IMR-90 (cell line): ENCODE results near the gene HOXD12. TPM values are rescaled to one million over a fixed set of nuclear protein-coding genes. Genes with fewer than 3 reads are reported as not detected.

Source experiments
- ATAC-seq: fragments of 200-7000 bp; cut with Tn5 transposase; 2 replicates; pipeline ENCODE4 v1.9.1; 2020; ENCODE audit warnings: low read depth, mild to moderate bottlenecking, moderate library complexity
- BruUV-seq: library from RNA; stranded (reverse); fragments of 400-500 nt; replicated peaks from 2 replicates; lab custom pipeline; 2021; lab: Mats Ljungman, UMichigan
- CTCF ChIA-PET: fragments of 300-600 bp; formaldehyde crosslinking; extraction: SDS; loops from one replicate; lab custom pipeline; 2021; ENCODE audit warnings: antibody characterized with exemption; lab: Yijun Ruan, JAX
- POLR2A ChIA-PET: fragments of 300-600 bp; sonication (Branson Sonifier 250); formaldehyde crosslinking; loops from one replicate; lab custom pipeline; 2022; ENCODE audit warnings: antibody characterized with exemption; ENCODE audit not compliant: unreplicated experiment; lab: Charles Lee
- DNase-seq: peaks from one replicate; pipeline ENCODE4 v3.0.0; 2013
- H2AFZ ChIP-seq: replicated peaks from 2 replicates; pipeline ENCODE3; 2013; ENCODE audit warnings: low read length, mild to moderate bottlenecking; ENCODE audit not compliant: poor library complexity
- H2AK5ac ChIP-seq: 2 replicates; pipeline ENCODE4 v1.6.1; 2013; ENCODE audit warnings: low read depth, low read length, inconsistent platforms
- H2AK9ac ChIP-seq: replicated peaks from 2 replicates; pipeline ENCODE3; 2013; ENCODE audit warnings: mild to moderate bottlenecking, low read depth, low read length, moderate library complexity; ENCODE audit not compliant: poor library complexity
- H2BK120ac ChIP-seq: 2 replicates; pipeline ENCODE4 v1.6.1; 2013; ENCODE audit warnings: low read depth, low read length, inconsistent platforms
- H2BK15ac ChIP-seq: 3 replicates; pipeline ENCODE4 v1.6.1; 2013; ENCODE audit warnings: low read depth, low read length, inconsistent platforms
- H2BK20ac ChIP-seq: 2 replicates; pipeline ENCODE4 v1.6.1; 2013; ENCODE audit warnings: low read depth, mild to moderate bottlenecking, inconsistent platforms, low read length, moderate library complexity
- H2BK5ac ChIP-seq: 2 replicates; pipeline ENCODE4 v1.6.1; 2013; ENCODE audit warnings: mild to moderate bottlenecking, low read depth, low read length, inconsistent platforms; ENCODE audit not compliant: poor library complexity, severe bottlenecking
- H3K14ac ChIP-seq: replicated peaks from 2 replicates; pipeline ENCODE4 v1.6.1; 2013; ENCODE audit warnings: low read depth, low read length, inconsistent platforms
- H3K18ac ChIP-seq: 2 replicates; pipeline ENCODE4 v1.6.1; 2013; ENCODE audit warnings: low read depth, low read length, control low read depth
- H3K23ac ChIP-seq: 2 replicates; pipeline ENCODE4 v1.6.1; 2013; ENCODE audit warnings: low read depth, low read length, inconsistent platforms
- H3K27ac ChIP-seq: 2 replicates; pipeline ENCODE4 v1.5.1; 2013; ENCODE audit warnings: mild to moderate bottlenecking, control low read depth, low read length; ENCODE audit not compliant: insufficient read depth
- H3K27me3 ChIP-seq: 2 replicates; pipeline ENCODE4 v1.6.1; 2013; ENCODE audit warnings: low read length; ENCODE audit not compliant: control insufficient read depth, insufficient read depth
- H3K36me3 ChIP-seq: 2 replicates; pipeline ENCODE4 v1.6.1; 2013; ENCODE audit warnings: low read length, mixed read lengths; ENCODE audit not compliant: control insufficient read depth, insufficient read depth
- H3K4ac ChIP-seq: 2 replicates; pipeline ENCODE4 v1.6.1; 2013; ENCODE audit warnings: low read depth, low read length, inconsistent platforms
- H3K4me1 ChIP-seq: 2 replicates; pipeline ENCODE4 v1.6.1; 2013; ENCODE audit warnings: low read length, mixed read lengths; ENCODE audit not compliant: control insufficient read depth, insufficient read depth
- H3K4me2 ChIP-seq: 2 replicates; pipeline ENCODE4 v1.6.1; 2013; ENCODE audit warnings: low read depth, mild to moderate bottlenecking, control low read depth, low read length, moderate library complexity
- H3K4me3 ChIP-seq: 2 replicates; pipeline ENCODE4 v1.5.1; 2013; ENCODE audit warnings: low read depth, mild to moderate bottlenecking, control low read depth, low read length, moderate library complexity; ENCODE audit not compliant: insufficient read depth
- H3K56ac ChIP-seq: 2 replicates; pipeline ENCODE4 v1.6.1; 2013; ENCODE audit warnings: low read length, inconsistent platforms; ENCODE audit not compliant: insufficient read depth; ENCODE audit errors: extremely low read depth
- H3K79me1 ChIP-seq, 2 experiments: 2 replicates each; pipeline ENCODE4 v1.6.1; 2013; ENCODE audit warnings: low read length in 2 of 2, inconsistent platforms in 1 of 2, low read depth in 1 of 2
- H3K9ac ChIP-seq: 2 replicates; pipeline ENCODE4 v1.6.1; 2013; ENCODE audit warnings: low read depth, low read length, control low read depth
- H3K9me1 ChIP-seq: 2 replicates; pipeline ENCODE4 v1.6.1; 2013; ENCODE audit warnings: low read length, inconsistent platforms; ENCODE audit not compliant: insufficient read depth
- H3K9me3 ChIP-seq: 2 replicates; pipeline ENCODE4 v1.6.1; 2013; ENCODE audit warnings: low read length; ENCODE audit not compliant: control insufficient read depth, insufficient read depth
- H4K20me1 ChIP-seq: 2 replicates; pipeline ENCODE4 v1.6.1; 2013; ENCODE audit warnings: low read length, inconsistent platforms; ENCODE audit not compliant: insufficient read depth
- H4K5ac ChIP-seq: 2 replicates; pipeline ENCODE4 v1.6.1; 2013; ENCODE audit warnings: mild to moderate bottlenecking, low read depth, low read length, control low read depth
- H4K8ac ChIP-seq, 2 experiments: 2 replicates each; pipeline ENCODE4 v1.6.1; 2013; ENCODE audit warnings: low read depth in 2 of 2, low read length in 2 of 2, control low read depth in 1 of 2, inconsistent platforms in 1 of 2
- H4K91ac ChIP-seq: 2 replicates; pipeline ENCODE4 v1.6.1; 2013; ENCODE audit warnings: low read depth, low read length, inconsistent platforms; ENCODE audit not compliant: insufficient read depth
- BHLHE40 ChIP-seq: fragments of 150-350 bp; IDR thresholded peaks from 2 replicates; pipeline ENCODE4 v1.6.1; 2016; ENCODE audit warnings: mild to moderate bottlenecking, low read depth, low read length
- CEBPB ChIP-seq: IDR thresholded peaks from 2 replicates; pipeline ENCODE4 v1.6.1; 2012; ENCODE audit warnings: low read depth, low read length, improper control_type of control experiment
- CHD1 ChIP-seq: IDR thresholded peaks from 2 replicates; pipeline ENCODE4 v1.6.1; 2012; ENCODE audit warnings: low read depth, low read length, improper control_type of control experiment
- FOS ChIP-seq: fragments of 150-350 bp; IDR thresholded peaks from 2 replicates; pipeline ENCODE4 v1.6.1; 2016; ENCODE audit warnings: low read depth, low read length
- MAFK ChIP-seq: IDR thresholded peaks from 2 replicates; pipeline ENCODE4 v1.6.1; 2012; ENCODE audit warnings: low read depth, low read length, improper control_type of control experiment
- MAZ ChIP-seq: IDR thresholded peaks from 2 replicates; pipeline ENCODE4 v1.6.1; 2012; ENCODE audit warnings: low read depth, mild to moderate bottlenecking, low read length, improper control_type of control experiment, moderate library complexity, borderline replicate concordance
- MXI1 ChIP-seq: IDR thresholded peaks from 2 replicates; pipeline ENCODE4 v1.6.1; 2012; ENCODE audit warnings: low read depth, mild to moderate bottlenecking, low read length, moderate library complexity, borderline replicate concordance
- NFE2L2 ChIP-seq: fragments of 150-350 bp; IDR thresholded peaks from 2 replicates; pipeline ENCODE4 v1.6.1; 2016; ENCODE audit warnings: low read depth, mild to moderate bottlenecking, low read length
- POLR2A ChIP-seq: IDR thresholded peaks from 2 replicates; pipeline ENCODE4 v1.6.1; 2012; ENCODE audit warnings: mild to moderate bottlenecking, low read depth, low read length
- RAD21 ChIP-seq: IDR thresholded peaks from 2 replicates; pipeline ENCODE4 v1.6.1; 2012; ENCODE audit warnings: low read length, improper control_type of control experiment
- RCOR1 ChIP-seq: IDR thresholded peaks from 2 replicates; pipeline ENCODE4 v1.6.1; 2012; ENCODE audit warnings: mild to moderate bottlenecking, low read length, improper control_type of control experiment; ENCODE audit not compliant: insufficient replicate concordance
- RFX5 ChIP-seq: IDR thresholded peaks from 2 replicates; pipeline ENCODE4 v1.8.0; 2012; ENCODE audit warnings: low read depth, mild to moderate bottlenecking, low read length, moderate library complexity
- SMC3 ChIP-seq: fragments of 150-350 bp; IDR thresholded peaks from 2 replicates; pipeline ENCODE4 v1.6.1; 2016; ENCODE audit warnings: low read depth, mild to moderate bottlenecking, antibody characterized with exemption, low read length, moderate library complexity
- WGBS, 2 experiments: methylation state at CpG; one replicate each; pipeline versions ENCODE4 v1.1.5 to v1.1.7; 2013; ENCODE audit warnings: missing lambda C conversion rate in 2 of 2; ENCODE audit not compliant: insufficient read length in 1 of 2; ENCODE audit errors: extremely low coverage in 2 of 2; 5-methylcytosine and 5-hydroxymethylcytosine counted together
- dilution Hi-C: fragments of 300-500 bp; cut with HindIII; formaldehyde crosslinking; loops from one replicate; pipeline ENCODE4 v1.14.3; 2018; ENCODE audit warnings: low sequenced_read_pairs; ENCODE audit not compliant: unreplicated experiment
- in situ Hi-C: fragments of 300-500 bp; cut with MboI; formaldehyde crosslinking; loops from 3 replicates; pipeline ENCODE4 v1.14.3; 2019; ENCODE audit warnings: low sequenced_read_pairs, inconsistent platforms, mixed read lengths
- intact Hi-C: fragments of 100-400 bp; cut with micrococcal nuclease; formaldehyde crosslinking; loops from 2 replicates; pipeline ENCODE4 v1.10.0; 2022
- polyA plus RNA-seq, 3 experiments: library from polyadenylated mRNA; depleted of rRNA; stranded (reverse); fragments of >200 nt; gene quantifications; 2 replicates each; pipeline ENCODE4 v1.2.3, GENCODE V29; 2012; ENCODE audit warnings: low replicate concordance in 1 of 3
- total RNA-seq: library from RNA; depleted of rRNA; stranded (reverse); fragments of >200 nt; gene quantifications from 2 replicates; pipeline ENCODE4 v1.2.3, GENCODE V29; 2012
- TF ChIP-seq, protein P1 (sequence below): fragments of 150-350 bp; IDR thresholded peaks from 2 replicates; pipeline ENCODE4 v1.6.1; 2016; ENCODE audit warnings: low read depth, mild to moderate bottlenecking, low read length, moderate library complexity, borderline replicate concordance
- TF ChIP-seq, protein P2 (sequence below): conservative IDR thresholded peaks from 2 replicates; pipeline ENCODE4 v1.5.1; 2012; ENCODE audit warnings: mild to moderate bottlenecking, low read depth, low read length, improper control_type of control experiment
- TF ChIP-seq, protein P3 (sequence below): fragments of 150-350 bp; IDR thresholded peaks from 2 replicates; pipeline ENCODE4 v1.6.1; 2017; ENCODE audit warnings: mild to moderate bottlenecking, antibody characterized with exemption, low read length, low read depth

Gene HOXD12
- total and polyA plus RNA-seq, 2 of the 4 experiments (the other 2 are of a cell fraction): not detected

DNA sequence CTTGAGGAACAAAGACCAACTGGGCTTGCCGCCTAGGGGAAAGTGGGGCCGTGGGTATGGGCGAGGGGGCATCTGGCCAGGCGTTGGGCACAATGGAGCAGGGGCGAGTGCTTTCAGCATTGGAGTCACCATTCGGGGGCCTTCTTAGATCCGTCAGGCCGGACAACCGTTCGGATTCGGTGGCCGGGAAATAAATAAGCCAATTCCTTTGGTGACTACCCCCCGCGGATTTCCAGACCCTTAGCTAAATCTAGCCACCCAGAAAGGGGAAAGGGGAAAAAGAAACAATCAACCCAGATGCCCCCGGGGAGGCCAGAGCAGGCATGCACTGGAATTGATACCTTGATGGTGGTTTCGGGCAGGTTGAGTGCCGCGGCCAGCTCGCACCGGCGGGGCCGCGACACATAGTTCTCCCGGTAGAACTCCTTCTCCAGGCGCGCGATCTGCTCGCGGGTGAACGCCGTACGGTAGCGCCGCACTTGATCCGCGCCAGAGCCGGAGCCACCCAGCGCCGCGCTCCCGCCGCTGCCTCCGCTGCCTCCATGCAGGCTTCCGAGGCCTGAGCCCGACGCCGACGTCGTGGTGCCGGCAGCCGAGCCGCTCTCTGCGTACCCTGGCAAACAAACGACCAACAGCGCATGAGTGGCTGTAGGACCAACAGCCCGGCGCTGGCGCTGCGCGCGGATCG lies 17.6 kb upstream of the HOXD12 start:
- no peak overlapping the region for H2AFZ ChIP-seq
- no peak overlapping the region for H2BK120ac ChIP-seq
- no TSS peak for BruUV-seq
- POLR2A ChIA-PET: no interaction called here
- H2BK5ac ChIP-seq: no peak overlapping the region
- peaks cover 83% of the 10 kb centered on the region for H3K27me3 ChIP-seq
- H4K5ac ChIP-seq: no peak overlapping the region
- no peak overlapping the region for H3K4ac ChIP-seq
- dilution Hi-C loops (no loop called here), in situ Hi-C loops (loop anchor here (25.0 kb wide), 2 partner anchors 1045 to 1345 kb away; no protein-coding TSS in a partner anchor), intact Hi-C loops (no loop called here)
- H3K4me1 ChIP-seq: peaks cover 1% of the 10 kb centered on the region
- H2BK15ac ChIP-seq: no peak overlapping the region
- H3K23ac ChIP-seq: no peak overlapping the region
- no peak overlapping the region for H3K4me2 ChIP-seq
- no peak overlapping the region for H3K27ac ChIP-seq
- H3K79me1 ChIP-seq: no peaks in the 10 kb centered on the region
- H3K4me3 ChIP-seq: no peak overlapping the region
- no peak overlapping the region for H3K56ac ChIP-seq
- peaks cover 28% of the 10 kb centered on the region for H3K9me3 ChIP-seq
- no peak overlapping the region for H2BK20ac ChIP-seq
- no peak overlapping the region for H3K18ac ChIP-seq
- no peak overlapping the region for H2AK5ac ChIP-seq
- CTCF ChIA-PET: no interaction called here
- ATAC-seq (no peak), DNase-seq (no peak)
- TF ChIP-seq, protein P1, sequence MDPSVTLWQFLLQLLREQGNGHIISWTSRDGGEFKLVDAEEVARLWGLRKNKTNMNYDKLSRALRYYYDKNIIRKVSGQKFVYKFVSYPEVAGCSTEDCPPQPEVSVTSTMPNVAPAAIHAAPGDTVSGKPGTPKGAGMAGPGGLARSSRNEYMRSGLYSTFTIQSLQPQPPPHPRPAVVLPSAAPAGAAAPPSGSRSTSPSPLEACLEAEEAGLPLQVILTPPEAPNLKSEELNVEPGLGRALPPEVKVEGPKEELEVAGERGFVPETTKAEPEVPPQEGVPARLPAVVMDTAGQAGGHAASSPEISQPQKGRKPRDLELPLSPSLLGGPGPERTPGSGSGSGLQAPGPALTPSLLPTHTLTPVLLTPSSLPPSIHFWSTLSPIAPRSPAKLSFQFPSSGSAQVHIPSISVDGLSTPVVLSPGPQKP: no peak
- TF ChIP-seq, protein P2, sequence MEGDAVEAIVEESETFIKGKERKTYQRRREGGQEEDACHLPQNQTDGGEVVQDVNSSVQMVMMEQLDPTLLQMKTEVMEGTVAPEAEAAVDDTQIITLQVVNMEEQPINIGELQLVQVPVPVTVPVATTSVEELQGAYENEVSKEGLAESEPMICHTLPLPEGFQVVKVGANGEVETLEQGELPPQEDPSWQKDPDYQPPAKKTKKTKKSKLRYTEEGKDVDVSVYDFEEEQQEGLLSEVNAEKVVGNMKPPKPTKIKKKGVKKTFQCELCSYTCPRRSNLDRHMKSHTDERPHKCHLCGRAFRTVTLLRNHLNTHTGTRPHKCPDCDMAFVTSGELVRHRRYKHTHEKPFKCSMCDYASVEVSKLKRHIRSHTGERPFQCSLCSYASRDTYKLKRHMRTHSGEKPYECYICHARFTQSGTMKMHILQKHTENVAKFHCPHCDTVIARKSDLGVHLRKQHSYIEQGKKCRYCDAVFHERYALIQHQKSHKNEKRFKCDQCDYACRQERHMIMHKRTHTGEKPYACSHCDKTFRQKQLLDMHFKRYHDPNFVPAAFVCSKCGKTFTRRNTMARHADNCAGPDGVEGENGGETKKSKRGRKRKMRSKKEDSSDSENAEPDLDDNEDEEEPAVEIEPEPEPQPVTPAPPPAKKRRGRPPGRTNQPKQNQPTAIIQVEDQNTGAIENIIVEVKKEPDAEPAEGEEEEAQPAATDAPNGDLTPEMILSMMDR: no peak
- TF ChIP-seq MXI1 (no peak), CEBPB (no peak), BHLHE40 (no peak), SMC3 (no peak), NFE2L2 (no peak), MAZ (no peak), RAD21 (no peak), POLR2A (no peak), MAFK (no peak), CHD1 (no peak), FOS (no peak), RFX5 (no peak), RCOR1 (no peak)
- TF ChIP-seq, protein P3, sequence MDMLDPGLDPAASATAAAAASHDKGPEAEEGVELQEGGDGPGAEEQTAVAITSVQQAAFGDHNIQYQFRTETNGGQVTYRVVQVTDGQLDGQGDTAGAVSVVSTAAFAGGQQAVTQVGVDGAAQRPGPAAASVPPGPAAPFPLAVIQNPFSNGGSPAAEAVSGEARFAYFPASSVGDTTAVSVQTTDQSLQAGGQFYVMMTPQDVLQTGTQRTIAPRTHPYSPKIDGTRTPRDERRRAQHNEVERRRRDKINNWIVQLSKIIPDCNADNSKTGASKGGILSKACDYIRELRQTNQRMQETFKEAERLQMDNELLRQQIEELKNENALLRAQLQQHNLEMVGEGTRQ: no peak
- H4K20me1 ChIP-seq: peaks cover 3% of the 10 kb centered on the region; the same call in 1 of the 2 replicates
- no peak overlapping the region for H4K91ac ChIP-seq
- no peak overlapping the region for H4K8ac ChIP-seq
- no peaks in the 10 kb centered on the region for H3K9me1 ChIP-seq
- H3K36me3 ChIP-seq: no peaks in the 10 kb centered on the region
- WGBS, 2 experiments: 1% methylated on average over 15 of the region's 62 CpGs; no CpG with 5 or more reads in 1 of the 2 experiments
- H3K14ac ChIP-seq: no peak overlapping the region
- H3K9ac ChIP-seq: no peak overlapping the region
- no peak overlapping the region for H2AK9ac ChIP-seq
